Mesothelial cell of epicardium (in vitro differentiated cells): ENCODE data around the gene MN1. TPM values are rescaled to one million over a fixed set of nuclear protein-coding genes. Genes with fewer than 3 reads are reported as not detected.
A peak's percentile ranks its signal among the peaks of the same experiment; 100 is the strongest.

Experiments
- DNase-seq, 2 experiments: peaks; one replicate each; pipeline ENCODE4 v3.0.0; 2021; ENCODE audit warnings: low spot score in 2 of 2; ENCODE audit not compliant: unreplicated experiment in 2 of 2
- H3K27ac Mint-ChIP-seq: 2 replicates; pipeline ENCODE4 v1.8.0; 2021; ENCODE audit warnings: mixed read lengths
- H3K27me3 Mint-ChIP-seq: 2 replicates; pipeline ENCODE4 v1.8.0; 2021; ENCODE audit warnings: low read depth, mixed read lengths
- H3K36me3 Mint-ChIP-seq: 2 replicates; pipeline ENCODE4 v1.8.0; 2021; ENCODE audit warnings: mixed read lengths
- H3K4me1 Mint-ChIP-seq: 2 replicates; pipeline ENCODE4 v1.8.0; 2021; ENCODE audit warnings: mixed read lengths
- H3K4me3 Mint-ChIP-seq: 2 replicates; pipeline ENCODE4 v1.8.0; 2021; ENCODE audit warnings: mild to moderate bottlenecking, moderate library complexity, mixed read lengths
- H3K9me3 Mint-ChIP-seq: 2 replicates; pipeline ENCODE4 v1.8.0; 2021; ENCODE audit warnings: mixed read lengths
- total RNA-seq: library from RNA; stranded (reverse); gene quantifications from 3 replicates; pipeline ENCODE4 v1.2.1, GENCODE V29; 2021
- TF ChIP-seq, protein P1 (sequence below): fragments of 200-600 bp; sonication (generic); IDR thresholded peaks from one replicate; pipeline ENCODE4 v1.5.0; 2021; ENCODE audit warnings: antibody characterized with exemption; ENCODE audit not compliant: unreplicated experiment

The MN1 gene
- total RNA-seq, 1 donor from 2014 or later: 47.8 TPM

GRCh38 chr22:27784120-27784475 lies 17.5 kb downstream of the MN1 start:
- Mint-ChIP-seq H3K9me3 (no peaks in the 10 kb centered on the region), H3K4me1 (peaks cover 27% of the 10 kb centered on the region), H3K4me3 (no peak overlapping the region), H3K27ac (peak overlapping the region; percentile 76), H3K27me3 (peaks cover 11% of the 10 kb centered on the region), H3K36me3 (peaks cover 29% of the 10 kb centered on the region)
- no peak for DNase-seq
- TF ChIP-seq, protein P1, sequence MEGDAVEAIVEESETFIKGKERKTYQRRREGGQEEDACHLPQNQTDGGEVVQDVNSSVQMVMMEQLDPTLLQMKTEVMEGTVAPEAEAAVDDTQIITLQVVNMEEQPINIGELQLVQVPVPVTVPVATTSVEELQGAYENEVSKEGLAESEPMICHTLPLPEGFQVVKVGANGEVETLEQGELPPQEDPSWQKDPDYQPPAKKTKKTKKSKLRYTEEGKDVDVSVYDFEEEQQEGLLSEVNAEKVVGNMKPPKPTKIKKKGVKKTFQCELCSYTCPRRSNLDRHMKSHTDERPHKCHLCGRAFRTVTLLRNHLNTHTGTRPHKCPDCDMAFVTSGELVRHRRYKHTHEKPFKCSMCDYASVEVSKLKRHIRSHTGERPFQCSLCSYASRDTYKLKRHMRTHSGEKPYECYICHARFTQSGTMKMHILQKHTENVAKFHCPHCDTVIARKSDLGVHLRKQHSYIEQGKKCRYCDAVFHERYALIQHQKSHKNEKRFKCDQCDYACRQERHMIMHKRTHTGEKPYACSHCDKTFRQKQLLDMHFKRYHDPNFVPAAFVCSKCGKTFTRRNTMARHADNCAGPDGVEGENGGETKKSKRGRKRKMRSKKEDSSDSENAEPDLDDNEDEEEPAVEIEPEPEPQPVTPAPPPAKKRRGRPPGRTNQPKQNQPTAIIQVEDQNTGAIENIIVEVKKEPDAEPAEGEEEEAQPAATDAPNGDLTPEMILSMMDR: no peak

GRCh38 chr22:27783436-27784119 lies 18.0 kb downstream of the MN1 start:
- no peak for DNase-seq
- Mint-ChIP-seq H3K4me1 (peaks cover 27% of the 10 kb centered on the region), H3K4me3 (no peak overlapping the region), H3K27me3 (peaks cover 8% of the 10 kb centered on the region), H3K27ac (peak overlapping the region; percentile 76), H3K9me3 (no peaks in the 10 kb centered on the region), H3K36me3 (peaks cover 25% of the 10 kb centered on the region)
- TF ChIP-seq, protein P1: no peak

GRCh38 chr22:27782088-27782487 lies 19.5 kb downstream of the MN1 start:
- Mint-ChIP-seq H3K9me3 (no peaks in the 10 kb centered on the region), H3K36me3 (peaks cover 20% of the 10 kb centered on the region), H3K27ac (no peak overlapping the region), H3K4me1 (peaks cover 27% of the 10 kb centered on the region), H3K4me3 (no peak overlapping the region), H3K27me3 (no peaks in the 10 kb centered on the region)
- TF ChIP-seq, protein P1: no peak
- DNase-seq: no peak

DNA sequence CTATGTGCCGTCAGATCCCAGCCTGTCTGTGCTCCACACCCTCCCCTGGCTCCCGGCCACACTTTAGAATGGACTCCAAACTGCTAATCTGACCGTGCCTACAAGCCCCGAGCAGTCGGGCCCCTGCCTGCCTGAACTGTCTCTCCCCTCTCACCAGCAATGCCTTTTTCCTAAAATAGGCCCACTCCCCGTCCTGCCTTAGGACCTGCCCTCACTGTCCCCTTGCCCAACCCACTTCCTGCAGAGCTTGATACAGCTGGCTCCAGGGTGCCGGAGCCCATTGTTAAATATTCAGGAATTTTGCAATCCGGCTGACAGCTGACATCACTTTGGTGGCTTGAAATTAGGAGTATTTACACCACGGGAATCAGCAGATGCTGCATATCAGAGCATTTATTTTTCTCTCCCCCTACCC lies 21.4 kb downstream of the MN1 start:
- H3K27ac Mint-ChIP-seq: peak overlapping the region; percentile 36
- no peak overlapping the region for H3K4me3 Mint-ChIP-seq
- TF ChIP-seq, protein P1: no peak
- peaks cover 15% of the 10 kb centered on the region for H3K36me3 Mint-ChIP-seq
- H3K9me3 Mint-ChIP-seq: no peaks in the 10 kb centered on the region
- DNase-seq: no peak
- H3K27me3 Mint-ChIP-seq: no peaks in the 10 kb centered on the region
- peaks cover 30% of the 10 kb centered on the region for H3K4me1 Mint-ChIP-seq

GRCh38 chr22:27779643-27780042 lies 21.9 kb downstream of the MN1 start:
- H3K4me1 Mint-ChIP-seq: peaks cover 25% of the 10 kb centered on the region

More at GRCh38 chr22:27779643-27780042, 21.9 kb downstream of the MN1 start:
- Mint-ChIP-seq H3K9me3 (no peaks in the 10 kb centered on the region), H3K27me3 (no peaks in the 10 kb centered on the region), H3K4me3 (no peak overlapping the region), H3K36me3 (peaks cover 15% of the 10 kb centered on the region), H3K27ac (no peak overlapping the region)
- TF ChIP-seq, protein P1: no peak
- DNase-seq: no peak
